ENCODE results near the gene ADGRL3.

The ADGRL3 gene

DNA sequence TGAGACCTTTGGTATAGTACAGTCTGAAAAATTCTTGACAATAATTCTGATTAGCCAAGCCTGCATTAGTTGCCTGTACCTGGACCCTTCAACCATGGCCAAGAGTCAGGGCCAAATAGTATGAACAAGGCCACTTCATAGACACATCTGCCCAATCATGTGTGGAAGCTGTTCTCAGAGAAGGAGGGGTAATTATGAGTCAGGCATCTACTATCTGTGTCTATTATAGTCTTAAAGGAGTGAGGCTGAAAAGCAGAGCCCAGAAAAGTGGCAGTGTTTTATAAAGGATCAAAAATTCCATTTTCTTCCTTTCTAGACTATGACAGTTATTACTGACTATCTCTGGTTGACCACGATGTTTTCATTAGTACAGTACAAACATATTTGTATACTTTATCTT lies 5.0 kb upstream of the ADGRL3 start:
- TF ChIP-seq ISL1 (CRISPR knock-in tag; IDR thresholded peaks at IDR 0.05) = no peak
- TF ChIP-seq ZFP30 (CRISPR knock-in tag; IDR thresholded peaks at IDR 0.05) = no peak
- TF ChIP-seq ZNF565 (CRISPR knock-in tag; conservative IDR thresholded peaks at IDR 0.05; ENCODE audit: low read depth) = no peak
- TF ChIP-seq BACH2 (CRISPR knock-in tag; IDR thresholded peaks at IDR 0.05; ENCODE audit: borderline replicate concordance) = no peak
- TF ChIP-seq CSRNP3 (CRISPR knock-in tag; IDR thresholded peaks at IDR 0.05) = no peak
- no peak for ATAC-seq

DNA sequence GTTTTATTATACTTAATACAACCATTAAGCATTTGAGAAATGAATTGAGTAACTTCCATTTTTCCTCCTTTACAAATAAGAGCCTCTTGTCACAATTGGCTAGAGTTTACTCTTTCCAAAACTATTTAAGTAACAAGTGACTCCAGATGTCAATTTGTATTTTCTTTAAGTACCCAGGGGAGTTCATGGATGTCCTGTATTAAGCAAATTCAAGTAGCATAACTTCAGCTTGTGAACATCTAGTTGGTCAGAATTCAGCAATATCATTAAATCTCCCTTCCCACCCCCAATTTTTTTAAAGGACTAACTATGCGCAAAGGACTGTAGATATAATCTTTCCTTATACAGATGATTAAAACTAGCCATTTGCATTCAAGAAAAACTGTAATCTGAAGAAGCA lies 1.4 kb upstream of the ADGRL3 start:
- TF ChIP-seq ESRRG (CRISPR knock-in tag; IDR thresholded peaks at IDR 0.05) (no peak), PATZ1 (CRISPR knock-in tag; IDR thresholded peaks at IDR 0.05; ENCODE audit: borderline replicate concordance) (no peak)
- ATAC-seq = no peak

DNA sequence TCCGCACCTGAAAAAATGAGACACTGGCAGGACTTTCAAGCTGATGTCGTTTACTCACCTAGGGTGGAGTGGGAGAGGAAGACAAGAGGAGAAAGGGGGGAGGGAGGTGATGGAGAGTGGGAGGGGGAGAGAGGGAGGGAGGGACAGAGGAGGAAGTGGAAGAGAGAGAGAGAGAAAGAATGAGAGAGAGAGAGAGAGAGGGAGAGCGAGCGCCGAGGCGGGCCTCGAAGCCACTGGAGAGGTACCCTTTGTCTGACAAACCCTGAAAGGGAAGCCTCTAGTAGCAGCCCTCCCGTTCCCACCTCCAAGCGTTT lies 296 bp upstream of the ADGRL3 start:
- no peak; the same call in 2 of the 3 replicates for ATAC-seq
- no peak for TF ChIP-seq ZNF565 (CRISPR knock-in tag; conservative IDR thresholded peaks at IDR 0.05; ENCODE audit: low read depth)
- TF ChIP-seq TCF4 (CRISPR knock-in tag; IDR thresholded peaks at IDR 0.05; ENCODE audit: borderline replicate concordance) = no peak
- TF ChIP-seq, protein P1, sequence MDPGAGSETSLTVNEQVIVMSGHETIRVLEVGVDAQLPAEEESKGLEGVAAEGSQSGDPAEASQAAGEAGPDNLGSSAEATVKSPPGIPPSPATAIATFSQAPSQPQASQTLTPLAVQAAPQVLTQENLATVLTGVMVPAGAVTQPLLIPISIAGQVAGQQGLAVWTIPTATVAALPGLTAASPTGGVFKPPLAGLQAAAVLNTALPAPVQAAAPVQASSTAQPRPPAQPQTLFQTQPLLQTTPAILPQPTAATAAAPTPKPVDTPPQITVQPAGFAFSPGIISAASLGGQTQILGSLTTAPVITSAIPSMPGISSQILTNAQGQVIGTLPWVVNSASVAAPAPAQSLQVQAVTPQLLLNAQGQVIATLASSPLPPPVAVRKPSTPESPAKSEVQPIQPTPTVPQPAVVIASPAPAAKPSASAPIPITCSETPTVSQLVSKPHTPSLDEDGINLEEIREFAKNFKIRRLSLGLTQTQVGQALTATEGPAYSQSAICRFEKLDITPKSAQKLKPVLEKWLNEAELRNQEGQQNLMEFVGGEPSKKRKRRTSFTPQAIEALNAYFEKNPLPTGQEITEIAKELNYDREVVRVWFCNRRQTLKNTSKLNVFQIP (CRISPR knock-in tag; IDR thresholded peaks at IDR 0.05; ENCODE audit: borderline replicate concordance, low read depth) = no peak

GRCh38 chr4:61200916-61201526 lies 895 bp downstream of the ADGRL3 start:
- no peak for TF ChIP-seq ZNF565 (CRISPR knock-in tag; conservative IDR thresholded peaks at IDR 0.05; ENCODE audit: low read depth)
- TF ChIP-seq ZFP3 (CRISPR knock-in tag; IDR thresholded peaks at IDR 0.05) = no peak
- TF ChIP-seq ZNF8 (CRISPR knock-in tag; IDR thresholded peaks at IDR 0.05) = no peak
- no peak for TF ChIP-seq CSDC2 (CRISPR knock-in tag; IDR thresholded peaks at IDR 0.05)
- no peak for TF ChIP-seq ARNTL (CRISPR knock-in tag; IDR thresholded peaks at IDR 0.05; ENCODE audit: borderline replicate concordance, low read depth)
- TF ChIP-seq, protein P2, sequence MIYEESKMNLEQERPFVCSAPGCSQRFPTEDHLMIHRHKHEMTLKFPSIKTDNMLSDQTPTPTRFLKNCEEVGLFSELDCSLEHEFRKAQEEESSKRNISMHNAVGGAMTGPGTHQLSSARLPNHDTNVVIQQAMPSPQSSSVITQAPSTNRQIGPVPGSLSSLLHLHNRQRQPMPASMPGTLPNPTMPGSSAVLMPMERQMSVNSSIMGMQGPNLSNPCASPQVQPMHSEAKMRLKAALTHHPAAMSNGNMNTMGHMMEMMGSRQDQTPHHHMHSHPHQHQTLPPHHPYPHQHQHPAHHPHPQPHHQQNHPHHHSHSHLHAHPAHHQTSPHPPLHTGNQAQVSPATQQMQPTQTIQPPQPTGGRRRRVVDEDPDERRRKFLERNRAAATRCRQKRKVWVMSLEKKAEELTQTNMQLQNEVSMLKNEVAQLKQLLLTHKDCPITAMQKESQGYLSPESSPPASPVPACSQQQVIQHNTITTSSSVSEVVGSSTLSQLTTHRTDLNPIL (CRISPR knock-in tag; IDR thresholded peaks at IDR 0.05; ENCODE audit: low read depth) = no peak
- TF ChIP-seq ZNF70 (CRISPR knock-in tag; IDR thresholded peaks at IDR 0.05) = no peak
- no peak for TF ChIP-seq TSHZ2 (CRISPR knock-in tag; IDR thresholded peaks at IDR 0.05)
- no peak for TF ChIP-seq BACH2 (CRISPR knock-in tag; IDR thresholded peaks at IDR 0.05; ENCODE audit: borderline replicate concordance)
- TF ChIP-seq OSR1 (CRISPR knock-in tag; IDR thresholded peaks at IDR 0.05) = no peak
- TF ChIP-seq, protein P1 (CRISPR knock-in tag; IDR thresholded peaks at IDR 0.05; ENCODE audit: borderline replicate concordance, low read depth) = no peak
- no peak for TF ChIP-seq SNAI2 (CRISPR knock-in tag; IDR thresholded peaks at IDR 0.05)
- no peak for TF ChIP-seq RARB (CRISPR knock-in tag; IDR thresholded peaks at IDR 0.05)
- TF ChIP-seq PPARA (CRISPR knock-in tag; IDR thresholded peaks at IDR 0.05; ENCODE audit: borderline replicate concordance) = no peak
- ATAC-seq = peak; percentile 68
